ENCODE data around the gene PLEKHG4B. TPM values are rescaled to one million over a fixed set of nuclear protein-coding genes. Genes with fewer than 3 reads are reported as not detected.

The PLEKHG4B gene
- total RNA-seq, 1 experiment from 2014 or later, result not detected

DNA sequence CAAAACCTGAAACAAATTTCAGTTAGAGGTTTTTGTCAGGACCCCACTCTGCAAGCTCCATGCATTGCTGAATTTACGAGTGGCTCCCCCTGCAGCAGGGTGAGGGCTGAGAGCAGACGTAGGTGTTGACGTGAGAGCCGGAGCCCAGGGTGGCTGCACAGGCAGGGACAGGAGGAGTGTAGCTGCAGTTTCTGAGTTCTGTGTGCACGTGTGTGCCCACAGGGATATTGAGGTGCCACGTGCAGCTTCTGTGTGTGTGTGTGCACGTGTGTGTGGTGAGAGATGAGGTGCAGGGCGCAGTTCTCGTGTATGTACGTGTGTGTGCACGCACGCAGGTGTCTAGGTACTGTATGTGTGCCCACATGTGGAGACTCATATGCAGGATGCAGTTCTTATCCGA, 14.6 kb downstream of the PLEKHG4B start:
- intact Hi-C loops (cut with micrococcal nuclease), result no loop called here
- no peak for DNase-seq (ENCODE audit: unreplicated experiment)
- no peaks in the 10 kb centered on the region for H3K4me1 Mint-ChIP-seq (ENCODE audit: insufficient read depth, unreplicated experiment)
- TF ChIP-seq, protein P1, sequence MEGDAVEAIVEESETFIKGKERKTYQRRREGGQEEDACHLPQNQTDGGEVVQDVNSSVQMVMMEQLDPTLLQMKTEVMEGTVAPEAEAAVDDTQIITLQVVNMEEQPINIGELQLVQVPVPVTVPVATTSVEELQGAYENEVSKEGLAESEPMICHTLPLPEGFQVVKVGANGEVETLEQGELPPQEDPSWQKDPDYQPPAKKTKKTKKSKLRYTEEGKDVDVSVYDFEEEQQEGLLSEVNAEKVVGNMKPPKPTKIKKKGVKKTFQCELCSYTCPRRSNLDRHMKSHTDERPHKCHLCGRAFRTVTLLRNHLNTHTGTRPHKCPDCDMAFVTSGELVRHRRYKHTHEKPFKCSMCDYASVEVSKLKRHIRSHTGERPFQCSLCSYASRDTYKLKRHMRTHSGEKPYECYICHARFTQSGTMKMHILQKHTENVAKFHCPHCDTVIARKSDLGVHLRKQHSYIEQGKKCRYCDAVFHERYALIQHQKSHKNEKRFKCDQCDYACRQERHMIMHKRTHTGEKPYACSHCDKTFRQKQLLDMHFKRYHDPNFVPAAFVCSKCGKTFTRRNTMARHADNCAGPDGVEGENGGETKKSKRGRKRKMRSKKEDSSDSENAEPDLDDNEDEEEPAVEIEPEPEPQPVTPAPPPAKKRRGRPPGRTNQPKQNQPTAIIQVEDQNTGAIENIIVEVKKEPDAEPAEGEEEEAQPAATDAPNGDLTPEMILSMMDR (IDR thresholded peaks at IDR 0.05; ENCODE audit: unreplicated experiment), result no peak
- peaks cover 41% of the 10 kb centered on the region for H3K27me3 Mint-ChIP-seq (ENCODE audit: insufficient read depth, unreplicated experiment)
- H3K9me3 Mint-ChIP-seq (ENCODE audit: unreplicated experiment), result no peaks in the 10 kb centered on the region
- CTCF ChIA-PET, result no interaction called here
- no peak overlapping the region for H3K27ac Mint-ChIP-seq (ENCODE audit: low read depth, unreplicated experiment)
- BruUV-seq (replicated peaks), result no TSS peak
- H3K36me3 Mint-ChIP-seq (ENCODE audit: insufficient read depth, unreplicated experiment), result no peaks in the 10 kb centered on the region
- no peak overlapping the region for H3K4me3 Mint-ChIP-seq (ENCODE audit: unreplicated experiment)
- POLR2A ChIA-PET, result interaction anchor here (1.2 kb wide), 1 partner anchor 10 kb away, joined by 3 read pairs; no protein-coding TSS in a partner anchor

- TF ChIP-seq, protein P1 (IDR thresholded peaks at IDR 0.05; ENCODE audit: unreplicated experiment), result no peak
- no peak for DNase-seq (ENCODE audit: unreplicated experiment)
- ChIA-PET CTCF (no interaction called here), POLR2A (no interaction called here)
- intact Hi-C loops (cut with micrococcal nuclease), result no loop called here
- Mint-ChIP-seq H3K36me3 (ENCODE audit: insufficient read depth, unreplicated experiment) (no peaks in the 10 kb centered on the region), H3K4me1 (ENCODE audit: insufficient read depth, unreplicated experiment) (no peaks in the 10 kb centered on the region), H3K4me3 (ENCODE audit: unreplicated experiment) (no peak overlapping the region), H3K27ac (ENCODE audit: low read depth, unreplicated experiment) (no peak overlapping the region), H3K9me3 (ENCODE audit: unreplicated experiment) (no peaks in the 10 kb centered on the region), H3K27me3 (ENCODE audit: insufficient read depth, unreplicated experiment) (peaks cover 38% of the 10 kb centered on the region)
- BruUV-seq (replicated peaks), result no TSS peak
Measured at GRCh38 chr5:107526-107925, 15.6 kb downstream of the PLEKHG4B start.

- Mint-ChIP-seq H3K36me3 (ENCODE audit: insufficient read depth, unreplicated experiment) (no peaks in the 10 kb centered on the region), H3K9me3 (ENCODE audit: unreplicated experiment) (no peaks in the 10 kb centered on the region), H3K27me3 (ENCODE audit: insufficient read depth, unreplicated experiment) (peaks cover 15% of the 10 kb centered on the region), H3K4me1 (ENCODE audit: insufficient read depth, unreplicated experiment) (no peaks in the 10 kb centered on the region), H3K27ac (ENCODE audit: low read depth, unreplicated experiment) (no peak overlapping the region), H3K4me3 (ENCODE audit: unreplicated experiment) (no peak overlapping the region)
- TF ChIP-seq, protein P1 (IDR thresholded peaks at IDR 0.05; ENCODE audit: unreplicated experiment), result no peak
- no TSS peak for BruUV-seq (replicated peaks)
- DNase-seq (ENCODE audit: unreplicated experiment), result no peak
- ChIA-PET CTCF (no interaction called here), POLR2A (no interaction called here)
- intact Hi-C loops (cut with micrococcal nuclease), result no loop called here
Measured at GRCh38 chr5:109826-110225, 17.9 kb downstream of the PLEKHG4B start.

DNA sequence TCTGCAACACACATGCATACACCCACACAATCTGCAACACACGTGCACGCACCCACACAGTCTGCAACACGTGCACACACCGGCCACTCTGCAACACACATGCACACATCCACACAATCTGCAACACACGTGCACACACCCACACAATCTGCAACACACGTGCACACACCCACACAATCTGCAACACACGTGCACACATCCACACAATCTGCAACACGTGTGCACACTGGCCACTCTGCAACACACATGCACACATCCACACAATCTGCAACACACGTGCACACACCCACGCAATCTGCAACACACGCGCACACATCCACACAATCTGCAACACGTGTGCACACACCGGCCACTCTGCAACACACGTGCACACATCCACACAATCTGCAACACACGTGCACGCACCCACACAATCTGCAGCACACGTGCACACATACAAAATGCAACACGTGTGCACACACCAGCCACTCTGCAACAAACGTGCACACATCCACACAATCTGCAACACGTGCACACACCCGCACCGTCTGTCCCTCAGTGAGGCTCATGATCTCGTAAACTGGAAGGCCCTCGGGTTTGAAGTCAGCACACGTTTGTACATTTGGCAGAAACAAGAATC, 18.4 kb downstream of the PLEKHG4B start:
- ChIA-PET POLR2A (no interaction called here), CTCF (no interaction called here)
- H3K27me3 Mint-ChIP-seq (ENCODE audit: insufficient read depth, unreplicated experiment), result peaks cover 15% of the 10 kb centered on the region
- H3K4me3 Mint-ChIP-seq (ENCODE audit: unreplicated experiment), result no peak overlapping the region
- H3K9me3 Mint-ChIP-seq (ENCODE audit: unreplicated experiment), result no peaks in the 10 kb centered on the region
- H3K36me3 Mint-ChIP-seq (ENCODE audit: insufficient read depth, unreplicated experiment), result no peaks in the 10 kb centered on the region
- no peak overlapping the region for H3K27ac Mint-ChIP-seq (ENCODE audit: low read depth, unreplicated experiment)
- DNase-seq (ENCODE audit: unreplicated experiment), result no peak
- H3K4me1 Mint-ChIP-seq (ENCODE audit: insufficient read depth, unreplicated experiment), result no peaks in the 10 kb centered on the region
- TF ChIP-seq, protein P1 (IDR thresholded peaks at IDR 0.05; ENCODE audit: unreplicated experiment), result no peak
- no TSS peak for BruUV-seq (replicated peaks)
- intact Hi-C loops (cut with micrococcal nuclease), result no loop called here

Data from MCF 10A (cell line).